Activated CD8-positive, alpha-beta memory T cell treated with anti-CD3 and anti-CD28 coated beads for 48 hours (primary cell): ENCODE measurements around the gene FOXD2.

Experiments
- DNase-seq, 3 experiments: peaks; one replicate each; pipeline ENCODE4 v3.0.0-alpha.2; 2020; ENCODE audit warnings: low read depth in 2 of 3, low spot score in 2 of 3

Gene FOXD2

GRCh38 chr1:47460040-47460439, 22.2 kb downstream of the FOXD2 start:
- DNase-seq = no peak

GRCh38 chr1:47460456-47460855, 22.6 kb downstream of the FOXD2 start:
- no peak for DNase-seq

GRCh38 chr1:47465605-47466004, 27.8 kb downstream of the FOXD2 start:
- DNase-seq = no peak

GRCh38 chr1:47468709-47469389, 31.0 kb downstream of the FOXD2 start:
- no peak for DNase-seq

GRCh38 chr1:47469390-47469759, 31.5 kb downstream of the FOXD2 start:
- DNase-seq = no peak

- no peak for DNase-seq
Observed at GRCh38 chr1:47469910-47470309, 32.1 kb downstream of the FOXD2 start.

GRCh38 chr1:47471163-47471562, 33.3 kb downstream of the FOXD2 start:
- no peak for DNase-seq

GRCh38 chr1:47474278-47475193, 36.7 kb downstream of the FOXD2 start:
- no peak for DNase-seq

- no peak for DNase-seq
Observed at GRCh38 chr1:47477595-47478080, 39.8 kb downstream of the FOXD2 start.

GRCh38 chr1:47478090-47478489, 40.2 kb downstream of the FOXD2 start:
- no peak for DNase-seq

- no peak for DNase-seq
Observed at GRCh38 chr1:47479664-47480063, 41.8 kb downstream of the FOXD2 start.

GRCh38 chr1:47481936-47482335, 44.1 kb downstream of the FOXD2 start:
- no peak for DNase-seq

GRCh38 chr1:47482786-47483185, 44.9 kb downstream of the FOXD2 start:
- DNase-seq = no peak

- no peak for DNase-seq
Observed at GRCh38 chr1:47483651-47484050, 45.8 kb downstream of the FOXD2 start.

- no peak for DNase-seq
Observed at GRCh38 chr1:47485817-47486216, 48.0 kb downstream of the FOXD2 start.

GRCh38 chr1:47487332-47487731, 49.5 kb downstream of the FOXD2 start:
- DNase-seq = no peak

GRCh38 chr1:47487850-47488450, 50.1 kb downstream of the FOXD2 start:
- no peak for DNase-seq
